Measurements from ENCODE around the gene CDC14B.

The CDC14B gene

GRCh38 chr9:96607971-96608370 lies 11.7 kb downstream of the CDC14B start:
- TF ChIP-seq CTCF (IDR thresholded peaks at IDR 0.05; ENCODE audit: low read depth, low read length, missing control alignments): no peak
- H3K4me3 ChIP-seq (replicated peaks; ENCODE audit: low read depth, low read length): no peak overlapping the region
- no peak for DNase-seq (ENCODE audit: extremely low read depth, low read depth)

GRCh38 chr9:96605328-96605727 lies 14.3 kb downstream of the CDC14B start:
- DNase-seq (ENCODE audit: extremely low read depth, low read depth): no peak
- no peak overlapping the region for H3K4me3 ChIP-seq (replicated peaks; ENCODE audit: low read depth, low read length)
- TF ChIP-seq CTCF (IDR thresholded peaks at IDR 0.05; ENCODE audit: low read depth, low read length, missing control alignments): no peak

- no peak overlapping the region for H3K4me3 ChIP-seq (replicated peaks; ENCODE audit: low read depth, low read length)
- DNase-seq (ENCODE audit: extremely low read depth, low read depth): no peak
- TF ChIP-seq CTCF (IDR thresholded peaks at IDR 0.05; ENCODE audit: low read depth, low read length, missing control alignments): no peak
Observed at GRCh38 chr9:96604004-96604319, 15.7 kb downstream of the CDC14B start.

GRCh38 chr9:96603305-96604003 lies 16.2 kb downstream of the CDC14B start:
- no peak for TF ChIP-seq CTCF (IDR thresholded peaks at IDR 0.05; ENCODE audit: low read depth, low read length, missing control alignments)

GRCh38 chr9:96599298-96599697 lies 20.3 kb downstream of the CDC14B start:
- no peak overlapping the region for H3K4me3 ChIP-seq (replicated peaks; ENCODE audit: low read depth, low read length)
- TF ChIP-seq CTCF (IDR thresholded peaks at IDR 0.05; ENCODE audit: low read depth, low read length, missing control alignments): no peak
- DNase-seq (ENCODE audit: extremely low read depth, low read depth): no peak

More at GRCh38 chr9:96603305-96604003, 16.2 kb downstream of the CDC14B start:
- DNase-seq (ENCODE audit: extremely low read depth, low read depth): no peak
- H3K4me3 ChIP-seq (replicated peaks; ENCODE audit: low read depth, low read length): no peak overlapping the region

GRCh38 chr9:96596601-96597111 lies 23.0 kb downstream of the CDC14B start:
- DNase-seq (ENCODE audit: extremely low read depth, low read depth): no peak
- H3K4me3 ChIP-seq (replicated peaks; ENCODE audit: low read depth, low read length): no peak overlapping the region

More at GRCh38 chr9:96596601-96597111, 23.0 kb downstream of the CDC14B start:
- TF ChIP-seq CTCF (IDR thresholded peaks at IDR 0.05; ENCODE audit: low read depth, low read length, missing control alignments): no peak
